ENCODE data around the gene ABHD17C. TPM values are rescaled to one million over a fixed set of nuclear protein-coding genes. Genes with fewer than 3 reads are reported as not detected.
A peak's percentile ranks its signal among the peaks of the same experiment; 100 is the strongest.

The ABHD17C gene
- total and polyA plus RNA-seq, 2 of the 8 experiments (the other 6 are each of a cell fraction or from before 2014, with no cell fraction given): 20.2 to 29.8 TPM

DNA sequence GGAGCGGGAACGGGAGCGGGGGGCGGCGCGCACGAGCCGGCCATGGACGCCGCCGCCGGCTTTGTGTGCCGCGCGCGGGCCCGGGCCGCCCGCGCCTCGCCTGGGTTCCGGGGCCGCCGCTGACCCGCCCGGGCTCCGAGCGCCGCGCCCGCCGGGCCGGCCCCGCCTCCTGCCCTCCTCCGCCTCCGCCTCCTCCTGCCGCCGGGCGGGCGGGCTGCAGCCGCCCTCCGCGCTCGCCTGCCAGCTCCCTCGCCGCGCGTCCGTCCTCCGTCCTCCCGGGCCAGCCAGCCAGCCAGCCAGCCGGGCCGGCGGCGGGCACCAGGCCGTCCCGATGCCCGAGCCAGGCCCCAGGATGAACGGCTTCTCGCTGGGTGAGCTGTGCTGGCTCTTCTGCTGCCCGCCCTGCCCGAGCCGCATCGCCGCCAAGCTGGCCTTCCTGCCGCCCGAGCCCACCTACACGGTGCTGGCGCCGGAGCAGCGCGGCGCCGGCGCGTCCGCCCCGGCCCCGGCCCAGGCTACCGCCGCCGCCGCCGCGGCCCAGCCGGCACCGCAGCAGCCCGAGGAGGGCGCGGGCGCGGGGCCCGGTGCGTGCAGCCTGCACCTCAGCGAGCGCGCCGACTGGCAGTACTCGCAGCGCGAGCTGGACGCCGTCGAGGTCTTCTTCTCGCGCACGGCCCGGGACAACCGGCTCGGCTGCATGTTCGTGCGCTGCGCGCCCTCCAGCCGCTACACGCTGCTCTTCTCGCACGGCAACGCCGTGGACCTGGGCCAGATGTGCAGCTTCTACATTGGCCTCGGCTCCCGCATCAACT lies at the start of gene ABHD17C (continued):
- TF ChIP-seq NRF1 (IDR thresholded peaks at IDR 0.05; ENCODE audit: low read depth, low read length) (no peak), SIN3A (conservative IDR thresholded peaks at IDR 0.05 in 1 of 2, IDR thresholded peaks at IDR 0.05 in 1 of 2; ENCODE audit: low read depth in 1 of 2, low read length in 2 of 2) (no peak), EGR1 (IDR thresholded peaks at IDR 0.05; ENCODE audit: borderline replicate concordance, low read depth, low read length) (no peak), TBP (IDR thresholded peaks at IDR 0.05; ENCODE audit: low read depth, low read length) (peak; percentile 38; the same call in 1 of the 2 replicates), SP1 (IDR thresholded peaks at IDR 0.05; ENCODE audit: low read depth, low read length) (no peak), FOSL1 (IDR thresholded peaks at IDR 0.05; ENCODE audit: insufficient read depth, low read depth, low read length) (no peak), EZH2 (IDR thresholded peaks at IDR 0.05; ENCODE audit: low read depth, low read length, severe bottlenecking) (no peak), BRCA1 (IDR thresholded peaks at IDR 0.05; ENCODE audit: low read depth, low read length) (no peak), SRF (IDR thresholded peaks at IDR 0.05; ENCODE audit: low read depth, low read length) (no peak), NANOG (IDR thresholded peaks at IDR 0.05; ENCODE audit: insufficient read depth, low read depth, low read length, poor library complexity, severe bottlenecking) (no peak), YY1 (IDR thresholded peaks at IDR 0.05; ENCODE audit: low read depth, low read length) (no peak), PHF8 (conservative IDR thresholded peaks at IDR 0.05; ENCODE audit: low read depth, low read length) (peak; percentile 48), TAF7 (optimal IDR thresholded peaks at IDR 0.05; ENCODE audit: borderline replicate concordance, low read depth, low read length) (no peak), TEAD4 (IDR thresholded peaks at IDR 0.05; ENCODE audit: low read depth, low read length) (no peak), CHD1 (IDR thresholded peaks at IDR 0.05; ENCODE audit: low read depth, low read length) (no peak), KDM1A (IDR thresholded peaks at IDR 0.05; ENCODE audit: borderline replicate concordance, low read length) (no peak), ZNF274 (IDR thresholded peaks at IDR 0.05; ENCODE audit: borderline replicate concordance, extremely low read depth, low read length) (no peak), GTF2F1 (IDR thresholded peaks at IDR 0.05; ENCODE audit: borderline replicate concordance, low read depth, low read length) (no peak), SP2 (IDR thresholded peaks at IDR 0.05; ENCODE audit: low read length) (no peak), MAFK (IDR thresholded peaks at IDR 0.05; ENCODE audit: low read depth, low read length) (no peak), POLR2A (IDR thresholded peaks at IDR 0.05; ENCODE audit: control extremely low read depth in 1 of 2, low read depth in 2 of 2, low read length in 2 of 2) (peak; percentile 33 to 41; a peak in 2 of 3 replicates)
- TF ChIP-seq, protein P1, sequence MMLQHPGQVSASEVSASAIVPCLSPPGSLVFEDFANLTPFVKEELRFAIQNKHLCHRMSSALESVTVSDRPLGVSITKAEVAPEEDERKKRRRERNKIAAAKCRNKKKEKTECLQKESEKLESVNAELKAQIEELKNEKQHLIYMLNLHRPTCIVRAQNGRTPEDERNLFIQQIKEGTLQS (IDR thresholded peaks at IDR 0.05; ENCODE audit: insufficient read depth, low read depth, low read length): no peak
- TF ChIP-seq, protein P2, sequence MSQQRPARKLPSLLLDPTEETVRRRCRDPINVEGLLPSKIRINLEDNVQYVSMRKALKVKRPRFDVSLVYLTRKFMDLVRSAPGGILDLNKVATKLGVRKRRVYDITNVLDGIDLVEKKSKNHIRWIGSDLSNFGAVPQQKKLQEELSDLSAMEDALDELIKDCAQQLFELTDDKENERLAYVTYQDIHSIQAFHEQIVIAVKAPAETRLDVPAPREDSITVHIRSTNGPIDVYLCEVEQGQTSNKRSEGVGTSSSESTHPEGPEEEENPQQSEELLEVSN (IDR thresholded peaks at IDR 0.05): peak; percentile 68
- TF ChIP-seq, protein P3, sequence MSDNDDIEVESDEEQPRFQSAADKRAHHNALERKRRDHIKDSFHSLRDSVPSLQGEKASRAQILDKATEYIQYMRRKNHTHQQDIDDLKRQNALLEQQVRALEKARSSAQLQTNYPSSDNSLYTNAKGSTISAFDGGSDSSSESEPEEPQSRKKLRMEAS (IDR thresholded peaks at IDR 0.05): peak; percentile 80

All from H1 (cell line).